ENCODE results near the gene FAM234B.
"Not testable (repeated sequence)": the region's sequence is repeated elsewhere in the genome, so short reads cannot be mapped to it uniquely, and the experiment has no call there.

The FAM234B gene

GRCh38 chr12:13073173-13073572, 29.0 kb downstream of the FAM234B start:
- no peak overlapping the region for H3K4me3 Mint-ChIP-seq
- H3K36me3 Mint-ChIP-seq (ENCODE audit: insufficient read depth): no peaks in the 10 kb centered on the region
- H3K9me3 Mint-ChIP-seq: no peaks in the 10 kb centered on the region
- no peak for ATAC-seq (replicated peaks; ENCODE audit: extremely low read depth, poor library complexity, severe bottlenecking)
- H3K27ac Mint-ChIP-seq (ENCODE audit: low read depth): no peak overlapping the region
- DNase-seq (ENCODE audit: low spot score in 2 of 2): no peak
- H3K27me3 Mint-ChIP-seq: no peaks in the 10 kb centered on the region
- H3K4me1 Mint-ChIP-seq: no peaks in the 10 kb centered on the region

- H3K4me3 Mint-ChIP-seq: no peak overlapping the region
These were observed 30.4 kb downstream of the FAM234B start for GRCh38 chr12:13074396-13075117.

GRCh38 chr12:13075118-13075480, 30.9 kb downstream of the FAM234B start:
- peaks cover 2% of the 10 kb centered on the region for H3K36me3 Mint-ChIP-seq (ENCODE audit: insufficient read depth)
- H3K4me1 Mint-ChIP-seq: no peaks in the 10 kb centered on the region
- H3K9me3 Mint-ChIP-seq: no peaks in the 10 kb centered on the region
- no peak overlapping the region for H3K4me3 Mint-ChIP-seq
- no peak for ATAC-seq (replicated peaks; ENCODE audit: extremely low read depth, poor library complexity, severe bottlenecking)
- no peak for DNase-seq (ENCODE audit: low spot score in 2 of 2)
- H3K27ac Mint-ChIP-seq (ENCODE audit: low read depth): no peak overlapping the region
- no peaks in the 10 kb centered on the region for H3K27me3 Mint-ChIP-seq

More at GRCh38 chr12:13074396-13075117, 30.4 kb downstream of the FAM234B start:
- no peak for DNase-seq (ENCODE audit: low spot score in 2 of 2)
- H3K27me3 Mint-ChIP-seq: no peaks in the 10 kb centered on the region
- H3K4me1 Mint-ChIP-seq: no peaks in the 10 kb centered on the region
- H3K27ac Mint-ChIP-seq (ENCODE audit: low read depth): no peak overlapping the region
- ATAC-seq (replicated peaks; ENCODE audit: extremely low read depth, poor library complexity, severe bottlenecking): no peak
- H3K36me3 Mint-ChIP-seq (ENCODE audit: insufficient read depth): no peaks in the 10 kb centered on the region
- no peaks in the 10 kb centered on the region for H3K9me3 Mint-ChIP-seq

- Mint-ChIP-seq H3K27ac (ENCODE audit: low read depth) (no peak overlapping the region), H3K4me1 (no peaks in the 10 kb centered on the region), H3K4me3 (no peak overlapping the region), H3K27me3 (no peaks in the 10 kb centered on the region), H3K9me3 (no peaks in the 10 kb centered on the region), H3K36me3 (ENCODE audit: insufficient read depth) (peaks cover 2% of the 10 kb centered on the region)
- DNase-seq (ENCODE audit: low spot score in 2 of 2) (no peak), ATAC-seq (replicated peaks; ENCODE audit: extremely low read depth, poor library complexity, severe bottlenecking) (no peak)
These were observed 31.8 kb downstream of the FAM234B start for GRCh38 chr12:13075786-13076570.

GRCh38 chr12:13079440-13079906, 35.3 kb downstream of the FAM234B start:
- DNase-seq (ENCODE audit: low spot score in 2 of 2) (no peak), ATAC-seq (replicated peaks; ENCODE audit: extremely low read depth, poor library complexity, severe bottlenecking) (no peak)
- no peaks in the 10 kb centered on the region for H3K27me3 Mint-ChIP-seq
- H3K9me3 Mint-ChIP-seq: no peaks in the 10 kb centered on the region
- no peak overlapping the region for H3K27ac Mint-ChIP-seq (ENCODE audit: low read depth)
- H3K4me3 Mint-ChIP-seq: no peak overlapping the region
- H3K36me3 Mint-ChIP-seq (ENCODE audit: insufficient read depth): peaks cover 5% of the 10 kb centered on the region
- no peaks in the 10 kb centered on the region for H3K4me1 Mint-ChIP-seq

GRCh38 chr12:13080266-13080665, 36.1 kb downstream of the FAM234B start:
- ATAC-seq (replicated peaks; ENCODE audit: extremely low read depth, poor library complexity, severe bottlenecking) (no peak), DNase-seq (ENCODE audit: low spot score in 2 of 2) (no peak)
- peaks cover 5% of the 10 kb centered on the region for H3K36me3 Mint-ChIP-seq (ENCODE audit: insufficient read depth)
- H3K27me3 Mint-ChIP-seq: no peaks in the 10 kb centered on the region
- H3K4me3 Mint-ChIP-seq: no peak overlapping the region
- H3K9me3 Mint-ChIP-seq: no peaks in the 10 kb centered on the region
- H3K4me1 Mint-ChIP-seq: no peaks in the 10 kb centered on the region
- H3K27ac Mint-ChIP-seq (ENCODE audit: low read depth): no peak overlapping the region

GRCh38 chr12:13082861-13083260, 38.7 kb downstream of the FAM234B start:
- H3K4me3 Mint-ChIP-seq: no peak overlapping the region
- DNase-seq (ENCODE audit: low spot score in 2 of 2) (no peak), ATAC-seq (replicated peaks; ENCODE audit: extremely low read depth, poor library complexity, severe bottlenecking) (no peak)
- H3K27me3 Mint-ChIP-seq: no peaks in the 10 kb centered on the region
- H3K9me3 Mint-ChIP-seq: no peaks in the 10 kb centered on the region
- no peak overlapping the region for H3K27ac Mint-ChIP-seq (ENCODE audit: low read depth)
- H3K36me3 Mint-ChIP-seq (ENCODE audit: insufficient read depth): peaks cover 5% of the 10 kb centered on the region
- no peaks in the 10 kb centered on the region for H3K4me1 Mint-ChIP-seq

- H3K27me3 Mint-ChIP-seq; H3K4me3 Mint-ChIP-seq; H3K27ac Mint-ChIP-seq (ENCODE audit: low read depth); DNase-seq (ENCODE audit: low spot score in 2 of 2); H3K9me3 Mint-ChIP-seq; H3K4me1 Mint-ChIP-seq; H3K36me3 Mint-ChIP-seq (ENCODE audit: insufficient read depth); ATAC-seq (replicated peaks; ENCODE audit: extremely low read depth, poor library complexity, severe bottlenecking): not testable (repeated sequence)
These were observed 39.5 kb downstream of the FAM234B start for GRCh38 chr12:13083638-13084037.

GRCh38 chr12:13084898-13085640, 40.9 kb downstream of the FAM234B start:
- Mint-ChIP-seq H3K36me3 (ENCODE audit: insufficient read depth) (peaks cover 3% of the 10 kb centered on the region), H3K27me3 (no peaks in the 10 kb centered on the region), H3K4me3 (no peak overlapping the region), H3K9me3 (no peaks in the 10 kb centered on the region), H3K4me1 (no peaks in the 10 kb centered on the region), H3K27ac (ENCODE audit: low read depth) (no peak overlapping the region)
- DNase-seq (ENCODE audit: low spot score in 2 of 2) (no peak), ATAC-seq (replicated peaks; ENCODE audit: extremely low read depth, poor library complexity, severe bottlenecking) (no peak)

- H3K9me3 Mint-ChIP-seq: no peaks in the 10 kb centered on the region
- peaks cover 3% of the 10 kb centered on the region for H3K36me3 Mint-ChIP-seq (ENCODE audit: insufficient read depth)
- no peak overlapping the region for H3K4me3 Mint-ChIP-seq
- DNase-seq (ENCODE audit: low spot score in 2 of 2) (no peak), ATAC-seq (replicated peaks; ENCODE audit: extremely low read depth, poor library complexity, severe bottlenecking) (no peak)
- H3K4me1 Mint-ChIP-seq: no peaks in the 10 kb centered on the region
- no peak overlapping the region for H3K27ac Mint-ChIP-seq (ENCODE audit: low read depth)
- peaks cover 5% of the 10 kb centered on the region for H3K27me3 Mint-ChIP-seq
These were observed 41.9 kb downstream of the FAM234B start for GRCh38 chr12:13085968-13086686.

GRCh38 chr12:13087766-13088165, 43.6 kb downstream of the FAM234B start:
- ATAC-seq (replicated peaks; ENCODE audit: extremely low read depth, poor library complexity, severe bottlenecking) (no peak), DNase-seq (ENCODE audit: low spot score in 2 of 2) (no peak)
- Mint-ChIP-seq H3K4me3 (no peak overlapping the region), H3K27me3 (peaks cover 8% of the 10 kb centered on the region), H3K4me1 (no peaks in the 10 kb centered on the region), H3K36me3 (ENCODE audit: insufficient read depth) (no peaks in the 10 kb centered on the region), H3K27ac (ENCODE audit: low read depth) (no peak overlapping the region), H3K9me3 (no peaks in the 10 kb centered on the region)

- H3K27ac Mint-ChIP-seq (ENCODE audit: low read depth): no peak overlapping the region
- H3K9me3 Mint-ChIP-seq: no peaks in the 10 kb centered on the region
- H3K27me3 Mint-ChIP-seq: peaks cover 8% of the 10 kb centered on the region
- ATAC-seq (replicated peaks; ENCODE audit: extremely low read depth, poor library complexity, severe bottlenecking) (no peak), DNase-seq (ENCODE audit: low spot score in 2 of 2) (no peak)
- H3K36me3 Mint-ChIP-seq (ENCODE audit: insufficient read depth): no peaks in the 10 kb centered on the region
- H3K4me3 Mint-ChIP-seq: no peak overlapping the region
- H3K4me1 Mint-ChIP-seq: no peaks in the 10 kb centered on the region
These were observed 44.3 kb downstream of the FAM234B start for GRCh38 chr12:13088496-13088895.

All from central memory CD8-positive, alpha-beta T cell (primary cell).